Endothelial cell (in vitro differentiated cells): ENCODE measurements around the gene CIAO3. TPM values are rescaled to one million over a fixed set of nuclear protein-coding genes. Genes with fewer than 3 reads are reported as not detected.

Experiments
- DNase-seq: peaks from one replicate; pipeline ENCODE4 v3.0.0; 2021; ENCODE audit warnings: low spot score
- H3K27ac Mint-ChIP-seq: one replicate; pipeline ENCODE4 v1.8.0; 2021; ENCODE audit warnings: mixed read lengths, inconsistent platforms; ENCODE audit not compliant: unreplicated experiment
- H3K27me3 Mint-ChIP-seq: one replicate; pipeline ENCODE4 v1.8.0; 2021; ENCODE audit warnings: mild to moderate bottlenecking, moderate library complexity, mixed read lengths, inconsistent platforms; ENCODE audit not compliant: unreplicated experiment
- H3K36me3 Mint-ChIP-seq: one replicate; pipeline ENCODE4 v1.8.0; 2021; ENCODE audit warnings: mild to moderate bottlenecking, low read depth, mixed read lengths, inconsistent platforms; ENCODE audit not compliant: unreplicated experiment
- H3K4me1 Mint-ChIP-seq: one replicate; pipeline ENCODE4 v1.8.0; 2021; ENCODE audit warnings: mild to moderate bottlenecking, mixed read lengths, inconsistent platforms; ENCODE audit not compliant: unreplicated experiment
- H3K4me3 Mint-ChIP-seq: one replicate; pipeline ENCODE4 v1.8.0; 2021; ENCODE audit warnings: mild to moderate bottlenecking, mixed read lengths, inconsistent platforms; ENCODE audit not compliant: unreplicated experiment
- H3K9me3 Mint-ChIP-seq: one replicate; pipeline ENCODE4 v1.8.0; 2021; ENCODE audit warnings: mixed read lengths, inconsistent platforms; ENCODE audit not compliant: unreplicated experiment
- total RNA-seq: library from RNA; stranded (reverse); fragmentation: NEBNext Ultra II Directional; extraction: Animal tissue kit (Norgen Biotek cat#: 25700); gene quantifications from one replicate; pipeline ENCODE4 v1.2.1, GENCODE V29; 2021; ENCODE audit not compliant: unreplicated experiment
- TF ChIP-seq, protein P1 (sequence below): fragments of 200-600 bp; sonication (generic); IDR thresholded peaks from one replicate; pipeline ENCODE4 v1.5.0; 2021; ENCODE audit warnings: antibody characterized with exemption; ENCODE audit not compliant: unreplicated experiment

CIAO3 gene
- total RNA-seq, 1 donor from 2014 or later, result 51.0 TPM

DNA sequence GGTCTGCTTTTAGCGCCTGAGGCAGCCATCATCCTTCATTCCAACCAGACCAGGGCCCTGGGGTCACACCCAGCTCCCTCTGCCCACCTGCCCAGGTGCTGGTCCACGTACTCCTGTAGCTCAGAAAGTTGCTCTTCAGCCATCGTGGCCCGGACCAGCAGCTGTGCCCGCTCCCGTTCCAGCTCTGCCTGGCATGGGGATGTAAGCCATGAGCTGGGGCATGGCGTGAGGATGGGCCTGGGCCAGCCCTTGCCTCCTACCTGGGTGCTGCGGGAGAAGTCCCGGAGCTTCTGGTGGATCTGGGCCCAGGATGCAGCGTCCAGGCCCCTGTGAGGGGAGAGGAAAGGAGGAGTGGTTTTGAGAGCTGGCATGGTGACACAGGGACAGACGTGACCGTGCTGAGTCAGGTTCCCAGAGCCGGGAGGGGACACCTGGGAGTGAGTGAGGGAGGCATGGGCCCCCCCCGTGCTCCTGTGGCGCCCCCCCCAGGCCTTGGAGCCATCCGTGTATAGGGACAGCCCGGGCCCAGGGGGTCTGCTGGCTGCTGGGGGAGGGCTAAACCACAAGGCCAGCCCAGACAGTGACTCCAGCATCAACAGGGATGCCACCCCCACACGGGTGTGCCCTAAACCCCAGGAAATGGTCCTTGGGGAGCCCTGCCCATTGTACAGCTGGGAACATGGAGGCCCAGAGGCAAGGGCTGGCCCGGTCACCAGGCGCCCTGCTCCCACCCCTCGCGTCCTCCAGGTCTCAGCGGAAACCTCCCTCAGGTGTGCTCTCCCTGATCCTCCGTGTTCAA, 17.8 kb downstream of the CIAO3 start:
- H3K9me3 Mint-ChIP-seq, result no peaks in the 10 kb centered on the region
- DNase-seq, result no peak
- TF ChIP-seq, protein P1, sequence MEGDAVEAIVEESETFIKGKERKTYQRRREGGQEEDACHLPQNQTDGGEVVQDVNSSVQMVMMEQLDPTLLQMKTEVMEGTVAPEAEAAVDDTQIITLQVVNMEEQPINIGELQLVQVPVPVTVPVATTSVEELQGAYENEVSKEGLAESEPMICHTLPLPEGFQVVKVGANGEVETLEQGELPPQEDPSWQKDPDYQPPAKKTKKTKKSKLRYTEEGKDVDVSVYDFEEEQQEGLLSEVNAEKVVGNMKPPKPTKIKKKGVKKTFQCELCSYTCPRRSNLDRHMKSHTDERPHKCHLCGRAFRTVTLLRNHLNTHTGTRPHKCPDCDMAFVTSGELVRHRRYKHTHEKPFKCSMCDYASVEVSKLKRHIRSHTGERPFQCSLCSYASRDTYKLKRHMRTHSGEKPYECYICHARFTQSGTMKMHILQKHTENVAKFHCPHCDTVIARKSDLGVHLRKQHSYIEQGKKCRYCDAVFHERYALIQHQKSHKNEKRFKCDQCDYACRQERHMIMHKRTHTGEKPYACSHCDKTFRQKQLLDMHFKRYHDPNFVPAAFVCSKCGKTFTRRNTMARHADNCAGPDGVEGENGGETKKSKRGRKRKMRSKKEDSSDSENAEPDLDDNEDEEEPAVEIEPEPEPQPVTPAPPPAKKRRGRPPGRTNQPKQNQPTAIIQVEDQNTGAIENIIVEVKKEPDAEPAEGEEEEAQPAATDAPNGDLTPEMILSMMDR, result no peak
- H3K4me1 Mint-ChIP-seq, result no peaks in the 10 kb centered on the region
- peaks cover 21% of the 10 kb centered on the region for H3K27me3 Mint-ChIP-seq
- H3K36me3 Mint-ChIP-seq, result no peaks in the 10 kb centered on the region
- H3K4me3 Mint-ChIP-seq, result no peak overlapping the region
- H3K27ac Mint-ChIP-seq, result no peak overlapping the region

DNA sequence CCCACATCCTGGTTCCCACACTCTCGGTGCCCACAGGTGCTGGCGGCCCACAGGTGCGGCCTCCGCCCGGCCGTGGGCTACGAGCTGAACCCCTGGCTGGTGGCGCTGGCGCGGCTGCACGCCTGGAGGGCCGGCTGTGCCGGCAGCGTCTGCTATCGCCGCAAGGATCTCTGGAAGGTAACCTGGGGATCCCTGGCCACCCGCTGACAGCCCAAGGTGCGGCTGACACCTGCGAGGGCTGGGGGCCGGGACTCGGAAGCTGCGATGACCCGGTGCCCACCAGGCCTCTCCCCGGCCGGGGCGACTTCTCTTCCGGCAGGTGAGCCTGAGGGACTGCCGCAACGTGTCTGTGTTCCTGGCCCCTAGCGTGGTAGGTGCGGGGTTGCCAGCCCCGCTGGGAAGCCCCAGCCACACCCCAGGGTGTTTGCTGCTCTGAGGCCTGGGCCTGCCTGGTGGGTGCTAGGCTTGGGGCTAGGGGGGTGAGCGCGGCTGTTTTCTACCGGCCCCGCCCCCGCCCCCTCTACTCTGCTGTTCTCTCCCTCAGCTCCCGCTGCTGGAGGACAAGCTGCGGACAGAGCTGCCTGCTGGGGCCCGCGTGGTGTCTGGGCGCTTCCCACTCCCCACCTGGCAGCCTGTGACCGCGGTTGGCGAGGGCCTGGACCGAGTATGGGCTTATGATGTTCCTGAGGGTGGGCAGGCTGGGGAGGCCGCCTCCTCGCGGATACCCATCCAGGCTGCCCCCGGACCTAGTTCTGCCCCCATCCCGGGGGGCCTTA, 18.8 kb downstream of the CIAO3 start:
- H3K9me3 Mint-ChIP-seq, result no peaks in the 10 kb centered on the region
- peaks cover 21% of the 10 kb centered on the region for H3K27me3 Mint-ChIP-seq
- H3K27ac Mint-ChIP-seq, result no peak overlapping the region
- no peak for DNase-seq
- H3K4me3 Mint-ChIP-seq, result no peak overlapping the region
- no peaks in the 10 kb centered on the region for H3K36me3 Mint-ChIP-seq
- TF ChIP-seq, protein P1, result no peak
- no peaks in the 10 kb centered on the region for H3K4me1 Mint-ChIP-seq

DNA sequence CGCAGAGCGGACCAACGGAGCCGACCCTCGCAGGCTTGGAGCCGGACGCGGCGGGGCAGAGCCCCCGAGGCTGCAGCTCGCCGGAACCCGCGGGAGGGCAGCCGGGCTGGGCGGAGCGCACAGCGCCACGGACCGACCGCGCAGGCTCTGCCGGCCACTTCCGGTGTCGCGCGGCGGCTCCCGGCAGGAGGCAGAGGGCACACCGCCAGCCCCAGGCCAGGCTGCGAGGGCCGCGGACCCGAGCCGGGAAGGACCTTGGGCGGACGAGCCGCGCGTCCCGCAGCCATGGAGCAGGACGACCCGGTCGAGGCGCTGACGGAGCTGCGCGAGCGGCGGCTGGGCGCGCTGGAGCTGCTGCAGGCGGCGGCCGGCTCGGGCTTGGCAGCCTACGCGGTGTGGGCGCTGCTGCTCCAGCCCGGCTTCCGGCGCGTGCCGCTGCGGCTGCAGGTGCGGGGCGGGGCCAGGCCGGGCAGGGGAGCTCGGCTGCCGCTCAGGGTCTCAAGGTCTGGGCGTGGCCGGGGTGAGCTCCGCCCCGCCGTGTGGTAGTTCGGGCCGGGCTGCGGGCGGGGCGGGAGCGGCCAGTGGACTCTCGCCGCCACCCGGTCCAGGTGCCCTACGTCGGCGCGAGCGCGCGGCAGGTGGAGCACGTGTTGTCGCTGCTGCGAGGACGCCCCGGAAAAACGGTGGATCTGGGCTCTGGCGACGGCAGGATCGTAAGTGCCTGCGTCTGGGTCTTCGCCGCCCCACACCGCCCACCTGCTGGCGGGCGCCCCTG, 19.6 kb downstream of the CIAO3 start, which contains the start of gene ANTKMT:
TSS of gene ANTKMT (plus strand) at position 157 of the 775 bp plus-strand sequence. CDS start at position 286, 129 bp downstream.
- DNase-seq, result peak; percentile 67
- Mint-ChIP-seq H3K36me3 (no peaks in the 10 kb centered on the region), H3K4me1 (no peaks in the 10 kb centered on the region), H3K9me3 (no peaks in the 10 kb centered on the region), H3K27ac (no peak within 1 kb of the TSS), H3K27me3 (peaks cover 18% of the 10 kb centered on the region), H3K4me3 (peak within 1 kb of the TSS; percentile 67)
- TF ChIP-seq, protein P1, result no peak

DNA sequence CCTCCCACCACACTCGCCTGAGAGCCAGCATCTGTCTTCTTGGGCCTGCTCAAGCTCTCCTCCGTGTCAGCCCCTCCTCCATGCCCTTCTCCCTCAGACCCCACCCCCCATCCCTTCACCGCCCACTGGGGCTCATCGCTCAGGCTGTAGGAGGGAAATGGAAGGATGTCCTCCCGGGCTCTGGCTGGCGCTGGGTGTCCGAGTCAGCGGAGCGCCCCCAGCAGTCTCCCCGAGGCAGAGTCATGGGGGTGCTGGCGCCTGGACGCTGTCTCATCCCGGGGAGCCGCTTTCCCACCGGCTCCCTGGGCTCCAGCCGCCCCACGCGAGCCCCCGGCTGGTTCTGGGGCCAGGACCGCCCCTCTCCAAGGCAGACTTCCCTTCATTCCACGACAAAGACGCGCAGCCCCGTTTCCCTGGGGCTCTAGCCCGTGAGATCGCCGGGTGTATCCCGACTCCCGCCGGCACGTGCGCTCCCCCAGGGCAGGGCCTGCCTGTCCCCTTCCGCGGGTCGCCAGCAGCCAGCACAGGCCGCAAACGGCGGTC, 20.3 kb downstream of the CIAO3 start:
- no peaks in the 10 kb centered on the region for H3K36me3 Mint-ChIP-seq
- no peak overlapping the region for H3K27ac Mint-ChIP-seq
- peak overlapping the region; percentile 67 for H3K4me3 Mint-ChIP-seq
- H3K4me1 Mint-ChIP-seq, result no peaks in the 10 kb centered on the region
- DNase-seq, result no peak
- H3K9me3 Mint-ChIP-seq, result no peaks in the 10 kb centered on the region
- TF ChIP-seq, protein P1, result no peak
- H3K27me3 Mint-ChIP-seq, result peaks cover 18% of the 10 kb centered on the region
